IMR-90 (cell line): ENCODE measurements around the gene DPF3. TPM values are rescaled to one million over a fixed set of nuclear protein-coding genes. Genes with fewer than 3 reads are reported as not detected.

Experiments
- ATAC-seq: fragments of 200-7000 bp; cut with Tn5 transposase; 2 replicates; pipeline ENCODE4 v1.9.1; 2020; ENCODE audit warnings: low read depth, mild to moderate bottlenecking, moderate library complexity
- BruUV-seq: library from RNA; stranded (reverse); fragments of 400-500 nt; replicated peaks from 2 replicates; lab custom pipeline; 2021; lab: Mats Ljungman, UMichigan
- CTCF ChIA-PET: fragments of 300-600 bp; formaldehyde crosslinking; extraction: SDS; loops from one replicate; lab custom pipeline; 2021; ENCODE audit warnings: antibody characterized with exemption; lab: Yijun Ruan, JAX
- POLR2A ChIA-PET: fragments of 300-600 bp; sonication (Branson Sonifier 250); formaldehyde crosslinking; loops from one replicate; lab custom pipeline; 2022; ENCODE audit warnings: antibody characterized with exemption; ENCODE audit not compliant: unreplicated experiment; lab: Charles Lee
- DNase-seq: peaks from one replicate; pipeline ENCODE4 v3.0.0; 2013
- H2AFZ ChIP-seq: replicated peaks from 2 replicates; pipeline ENCODE3; 2013; ENCODE audit warnings: low read length, mild to moderate bottlenecking; ENCODE audit not compliant: poor library complexity
- H2AK5ac ChIP-seq: 2 replicates; pipeline ENCODE4 v1.6.1; 2013; ENCODE audit warnings: low read depth, low read length, inconsistent platforms
- H2AK9ac ChIP-seq: replicated peaks from 2 replicates; pipeline ENCODE3; 2013; ENCODE audit warnings: mild to moderate bottlenecking, low read depth, low read length, moderate library complexity; ENCODE audit not compliant: poor library complexity
- H2BK120ac ChIP-seq: 2 replicates; pipeline ENCODE4 v1.6.1; 2013; ENCODE audit warnings: low read depth, low read length, inconsistent platforms
- H2BK15ac ChIP-seq: 3 replicates; pipeline ENCODE4 v1.6.1; 2013; ENCODE audit warnings: low read depth, low read length, inconsistent platforms
- H2BK20ac ChIP-seq: 2 replicates; pipeline ENCODE4 v1.6.1; 2013; ENCODE audit warnings: low read depth, mild to moderate bottlenecking, inconsistent platforms, low read length, moderate library complexity
- H2BK5ac ChIP-seq: 2 replicates; pipeline ENCODE4 v1.6.1; 2013; ENCODE audit warnings: mild to moderate bottlenecking, low read depth, low read length, inconsistent platforms; ENCODE audit not compliant: poor library complexity, severe bottlenecking
- H3K14ac ChIP-seq: replicated peaks from 2 replicates; pipeline ENCODE4 v1.6.1; 2013; ENCODE audit warnings: low read depth, low read length, inconsistent platforms
- H3K18ac ChIP-seq: 2 replicates; pipeline ENCODE4 v1.6.1; 2013; ENCODE audit warnings: low read depth, low read length, control low read depth
- H3K23ac ChIP-seq: 2 replicates; pipeline ENCODE4 v1.6.1; 2013; ENCODE audit warnings: low read depth, low read length, inconsistent platforms
- H3K27ac ChIP-seq: 2 replicates; pipeline ENCODE4 v1.5.1; 2013; ENCODE audit warnings: mild to moderate bottlenecking, control low read depth, low read length; ENCODE audit not compliant: insufficient read depth
- H3K27me3 ChIP-seq: 2 replicates; pipeline ENCODE4 v1.6.1; 2013; ENCODE audit warnings: low read length; ENCODE audit not compliant: control insufficient read depth, insufficient read depth
- H3K36me3 ChIP-seq: 2 replicates; pipeline ENCODE4 v1.6.1; 2013; ENCODE audit warnings: low read length, mixed read lengths; ENCODE audit not compliant: control insufficient read depth, insufficient read depth
- H3K4ac ChIP-seq: 2 replicates; pipeline ENCODE4 v1.6.1; 2013; ENCODE audit warnings: low read depth, low read length, inconsistent platforms
- H3K4me1 ChIP-seq: 2 replicates; pipeline ENCODE4 v1.6.1; 2013; ENCODE audit warnings: low read length, mixed read lengths; ENCODE audit not compliant: control insufficient read depth, insufficient read depth
- H3K4me2 ChIP-seq: 2 replicates; pipeline ENCODE4 v1.6.1; 2013; ENCODE audit warnings: low read depth, mild to moderate bottlenecking, control low read depth, low read length, moderate library complexity
- H3K4me3 ChIP-seq: 2 replicates; pipeline ENCODE4 v1.5.1; 2013; ENCODE audit warnings: low read depth, mild to moderate bottlenecking, control low read depth, low read length, moderate library complexity; ENCODE audit not compliant: insufficient read depth
- H3K56ac ChIP-seq: 2 replicates; pipeline ENCODE4 v1.6.1; 2013; ENCODE audit warnings: low read length, inconsistent platforms; ENCODE audit not compliant: insufficient read depth; ENCODE audit errors: extremely low read depth
- H3K79me1 ChIP-seq, 2 experiments: 2 replicates each; pipeline ENCODE4 v1.6.1; 2013; ENCODE audit warnings: low read length in 2 of 2, inconsistent platforms in 1 of 2, low read depth in 1 of 2
- H3K9ac ChIP-seq: 2 replicates; pipeline ENCODE4 v1.6.1; 2013; ENCODE audit warnings: low read depth, low read length, control low read depth
- H3K9me1 ChIP-seq: 2 replicates; pipeline ENCODE4 v1.6.1; 2013; ENCODE audit warnings: low read length, inconsistent platforms; ENCODE audit not compliant: insufficient read depth
- H3K9me3 ChIP-seq: 2 replicates; pipeline ENCODE4 v1.6.1; 2013; ENCODE audit warnings: low read length; ENCODE audit not compliant: control insufficient read depth, insufficient read depth
- H4K20me1 ChIP-seq: 2 replicates; pipeline ENCODE4 v1.6.1; 2013; ENCODE audit warnings: low read length, inconsistent platforms; ENCODE audit not compliant: insufficient read depth
- H4K5ac ChIP-seq: 2 replicates; pipeline ENCODE4 v1.6.1; 2013; ENCODE audit warnings: mild to moderate bottlenecking, low read depth, low read length, control low read depth
- H4K8ac ChIP-seq, 2 experiments: 2 replicates each; pipeline ENCODE4 v1.6.1; 2013; ENCODE audit warnings: low read depth in 2 of 2, low read length in 2 of 2, control low read depth in 1 of 2, inconsistent platforms in 1 of 2
- H4K91ac ChIP-seq: 2 replicates; pipeline ENCODE4 v1.6.1; 2013; ENCODE audit warnings: low read depth, low read length, inconsistent platforms; ENCODE audit not compliant: insufficient read depth
- CHD1 ChIP-seq: IDR thresholded peaks from 2 replicates; pipeline ENCODE4 v1.6.1; 2012; ENCODE audit warnings: low read depth, low read length, improper control_type of control experiment
- ELK1 ChIP-seq: fragments of 150-350 bp; IDR thresholded peaks from 2 replicates; pipeline ENCODE4 v1.6.1; 2016; ENCODE audit warnings: low read depth, mild to moderate bottlenecking, low read length, moderate library complexity, borderline replicate concordance
- FOS ChIP-seq: fragments of 150-350 bp; IDR thresholded peaks from 2 replicates; pipeline ENCODE4 v1.6.1; 2016; ENCODE audit warnings: low read depth, low read length
- MAFK ChIP-seq: IDR thresholded peaks from 2 replicates; pipeline ENCODE4 v1.6.1; 2012; ENCODE audit warnings: low read depth, low read length, improper control_type of control experiment
- MAZ ChIP-seq: IDR thresholded peaks from 2 replicates; pipeline ENCODE4 v1.6.1; 2012; ENCODE audit warnings: low read depth, mild to moderate bottlenecking, low read length, improper control_type of control experiment, moderate library complexity, borderline replicate concordance
- MXI1 ChIP-seq: IDR thresholded peaks from 2 replicates; pipeline ENCODE4 v1.6.1; 2012; ENCODE audit warnings: low read depth, mild to moderate bottlenecking, low read length, moderate library complexity, borderline replicate concordance
- RAD21 ChIP-seq: IDR thresholded peaks from 2 replicates; pipeline ENCODE4 v1.6.1; 2012; ENCODE audit warnings: low read length, improper control_type of control experiment
- SMC3 ChIP-seq: fragments of 150-350 bp; IDR thresholded peaks from 2 replicates; pipeline ENCODE4 v1.6.1; 2016; ENCODE audit warnings: low read depth, mild to moderate bottlenecking, antibody characterized with exemption, low read length, moderate library complexity
- USF2 ChIP-seq: fragments of 150-350 bp; IDR thresholded peaks from 2 replicates; pipeline ENCODE4 v1.6.1; 2017; ENCODE audit warnings: mild to moderate bottlenecking, antibody characterized with exemption, low read length, low read depth
- WGBS, 2 experiments: methylation state at CpG; one replicate each; pipeline versions ENCODE4 v1.1.5 to v1.1.7; 2013; ENCODE audit warnings: missing lambda C conversion rate in 2 of 2; ENCODE audit not compliant: insufficient read length in 1 of 2; ENCODE audit errors: extremely low coverage in 2 of 2; 5-methylcytosine and 5-hydroxymethylcytosine counted together
- dilution Hi-C: fragments of 300-500 bp; cut with HindIII; formaldehyde crosslinking; loops from one replicate; pipeline ENCODE4 v1.14.3; 2018; ENCODE audit warnings: low sequenced_read_pairs; ENCODE audit not compliant: unreplicated experiment
- in situ Hi-C: fragments of 300-500 bp; cut with MboI; formaldehyde crosslinking; loops from 3 replicates; pipeline ENCODE4 v1.14.3; 2019; ENCODE audit warnings: low sequenced_read_pairs, inconsistent platforms, mixed read lengths
- intact Hi-C: fragments of 100-400 bp; cut with micrococcal nuclease; formaldehyde crosslinking; loops from 2 replicates; pipeline ENCODE4 v1.10.0; 2022
- polyA plus RNA-seq, 3 experiments: library from polyadenylated mRNA; depleted of rRNA; stranded (reverse); fragments of >200 nt; gene quantifications; 2 replicates each; pipeline ENCODE4 v1.2.3, GENCODE V29; 2012; ENCODE audit warnings: low replicate concordance in 1 of 3
- total RNA-seq: library from RNA; depleted of rRNA; stranded (reverse); fragments of >200 nt; gene quantifications from 2 replicates; pipeline ENCODE4 v1.2.3, GENCODE V29; 2012

Gene DPF3
- total and polyA plus RNA-seq, 2 of the 4 experiments (the other 2 are of a cell fraction) = 30.5 to 32.8 TPM

- Histone ChIP-seq H2BK20ac (0 out of 2 replicates have a peak overlapping the region, but pooled peaks have one; percentile 0), H3K56ac (no peak overlapping the region), H3K4me3 (no peak overlapping the region), H3K9me3 (no peaks in the 10 kb centered on the region), H3K27me3 (no peaks in the 10 kb centered on the region), H3K79me1 (peaks cover 0 to 3% of the 10 kb centered on the region in 2 experiments; a peak in 1 of 4 replicates), H4K91ac (peak overlapping the region; percentile 66; the same call in 1 of the 2 replicates), H2BK15ac (no peak overlapping the region; the same call in 2 of the 3 replicates), H2BK5ac (no peak overlapping the region), H3K9ac (no peak overlapping the region), H3K14ac (no peak overlapping the region), H2BK120ac (peak overlapping the region; percentile 100; the same call in 1 of the 2 replicates), H3K4me1 (peaks cover 30% of the 10 kb centered on the region), H3K36me3 (no peaks in the 10 kb centered on the region), H2AFZ (peak overlapping the region; percentile 0), H3K27ac (no peak overlapping the region), H2AK5ac (peak overlapping the region; percentile 51), H3K18ac (no peak overlapping the region; the same call in 1 of the 2 replicates), H4K20me1 (no peaks in the 10 kb centered on the region), H2AK9ac (peak overlapping the region; percentile 6), H3K23ac (no peak overlapping the region), H4K8ac (peak overlapping the region; percentile 2 to 32; a peak in 1 of 4 replicates), H4K5ac (peak overlapping the region; percentile 20; the same call in 1 of the 2 replicates), H3K9me1 (peaks cover 18% of the 10 kb centered on the region), H3K4me2 (no peak overlapping the region), H3K4ac (peak overlapping the region; percentile 58)
- ChIA-PET CTCF (no interaction called here), POLR2A (no interaction called here)
- 96% methylated on average over 4 of the region's 8 CpGs; no CpG with 5 or more reads in 1 of the 2 experiments for WGBS, 2 experiments
- dilution Hi-C loops = no loop called here
- DNase-seq (no peak), ATAC-seq (no peak)
- in situ Hi-C loops = no loop called here
- BruUV-seq = no TSS peak
- intact Hi-C loops = no loop called here
- TF ChIP-seq MAFK (no peak), SMC3 (no peak), MAZ (no peak), FOS (no peak), USF2 (no peak), MXI1 (no peak), CHD1 (no peak), ELK1 (no peak), RAD21 (no peak)
Measured at GRCh38 chr14:72619111-72619571, 274.8 kb downstream of the DPF3 start.
